Measurements from ENCODE around the gene CLEC16A.

CLEC16A gene

DNA sequence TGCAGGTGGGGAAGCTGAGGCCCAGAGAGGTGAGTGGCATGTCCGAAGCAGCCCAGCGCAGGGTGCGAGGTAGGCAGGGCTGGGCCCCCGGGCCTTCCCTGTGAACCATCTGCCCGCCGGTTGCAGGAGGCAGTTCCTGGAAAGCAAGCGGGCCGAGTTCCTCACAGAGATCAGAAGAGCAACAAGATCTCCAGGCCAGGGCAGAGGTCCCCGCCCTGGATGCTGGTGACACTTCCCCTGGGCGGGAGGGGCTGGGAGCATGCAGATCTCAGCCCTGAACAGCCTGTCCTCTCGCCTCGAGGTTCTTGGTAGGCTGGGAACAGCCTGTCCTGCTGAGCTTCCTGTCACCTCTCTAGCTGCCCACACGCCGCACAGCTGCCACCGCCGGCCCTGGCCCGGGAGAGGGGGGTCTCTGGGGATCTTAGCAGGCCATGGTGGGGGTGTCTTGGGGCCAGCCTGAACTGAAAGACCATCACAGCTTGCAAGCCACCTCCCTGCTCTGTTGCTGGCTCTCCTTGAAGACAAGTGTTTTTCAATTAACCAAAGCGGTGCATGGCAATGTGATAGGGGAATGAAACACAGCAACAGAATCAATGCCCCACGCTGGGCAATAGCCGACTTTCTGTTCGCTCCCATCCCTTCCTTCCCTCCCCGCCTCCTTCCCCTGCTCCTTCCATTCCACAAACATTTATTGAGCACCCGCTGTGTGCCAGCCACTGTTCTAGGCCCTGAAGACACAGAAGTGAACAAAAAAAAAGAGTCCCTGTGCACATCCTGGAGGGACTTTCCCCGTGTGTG lies 279.9 kb downstream of the CLEC16A start:
- DNase-seq (ENCODE audit: low read depth), result peak; percentile 72

GRCh38 chr16:11224894-11225676 lies 280.7 kb downstream of the CLEC16A start:
- peak; percentile 82 for DNase-seq (ENCODE audit: low read depth)

DNA sequence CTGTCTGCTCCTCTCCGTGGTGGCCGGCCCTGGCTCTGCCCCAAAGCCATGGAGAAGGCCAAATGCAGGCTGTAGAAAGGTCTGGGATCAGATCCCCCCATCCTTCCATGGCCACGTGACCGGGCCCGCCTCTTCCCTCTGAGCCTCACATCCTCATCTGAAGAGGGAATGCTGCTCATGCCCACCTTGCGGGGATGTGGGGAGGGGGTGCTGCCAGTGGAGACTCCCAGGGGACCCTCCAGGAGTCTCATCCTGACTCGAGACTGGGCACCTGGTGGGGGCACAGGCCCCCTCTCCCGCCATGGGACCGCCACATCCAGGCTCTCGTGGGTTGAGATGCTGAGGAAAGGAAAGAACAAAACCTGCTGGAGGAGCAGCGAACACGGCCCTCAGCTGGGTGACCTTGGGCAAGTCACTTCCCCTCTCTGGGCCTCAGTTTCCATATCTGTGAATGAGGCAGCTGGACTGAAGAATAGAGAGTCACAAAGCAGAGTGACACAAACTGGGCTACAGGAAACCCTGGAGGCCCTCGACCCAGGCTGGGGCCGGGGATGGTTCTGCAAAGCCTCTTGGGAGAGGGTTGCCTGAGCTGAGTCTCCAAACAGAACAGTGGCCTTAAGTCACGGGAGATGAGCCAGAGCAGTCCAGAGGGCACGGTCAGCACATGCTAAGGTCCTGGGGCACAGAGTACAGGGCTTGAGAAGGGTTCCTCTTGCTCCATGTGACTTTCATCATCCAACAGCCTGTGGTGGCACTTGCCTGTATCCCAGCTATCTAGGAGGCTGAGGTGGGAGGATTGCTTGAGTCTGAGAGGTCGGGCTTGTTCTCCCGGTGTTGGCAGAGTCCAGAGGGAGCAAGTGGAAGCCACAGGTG lies 281.5 kb downstream of the CLEC16A start:
- no peak for DNase-seq (ENCODE audit: low read depth)

GRCh38 chr16:11229432-11229831 lies 285.1 kb downstream of the CLEC16A start:
- no peak for DNase-seq (ENCODE audit: low read depth)

DNA sequence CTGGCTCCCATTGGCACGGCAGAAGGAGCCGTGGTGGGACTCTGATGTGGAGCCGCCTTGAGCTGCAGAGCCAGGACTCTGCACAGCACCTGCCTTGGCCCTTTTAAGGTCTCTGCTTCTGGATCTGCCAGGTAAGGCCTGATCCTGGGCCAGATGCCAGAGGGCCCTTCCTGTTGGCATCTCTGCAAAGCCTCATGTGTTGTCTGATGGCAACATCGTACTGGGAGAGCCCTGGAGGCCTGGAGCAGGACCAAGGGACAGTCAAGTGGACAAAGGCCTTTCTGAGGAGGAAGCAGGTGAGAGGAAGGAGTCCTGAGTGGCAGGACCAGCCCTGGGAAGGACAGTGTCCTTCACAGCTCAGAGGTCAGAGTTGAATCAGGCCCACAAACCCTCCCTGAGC lies 285.5 kb downstream of the CLEC16A start:
- no peak for DNase-seq (ENCODE audit: low read depth)

- no peak for DNase-seq (ENCODE audit: low read depth)
These were observed 287.1 kb downstream of the CLEC16A start for GRCh38 chr16:11231367-11231970.
